ENCODE measurements around the gene DLG2.

GRCh38 chr11:85485902-85486301 is 141.2 kb downstream of the DLG2 start:
- no peak for TF ChIP-seq ZNF384 (IDR thresholded peaks at IDR 0.05; ENCODE audit: low read depth, low read length)
- TF ChIP-seq SIN3A (IDR thresholded peaks at IDR 0.05; ENCODE audit: borderline replicate concordance in 2 of 2, control insufficient read depth in 1 of 2, low read depth in 2 of 2, low read length in 2 of 2), result no peak
- no peak for TF ChIP-seq ZNF609 (CRISPR knock-in tag; IDR thresholded peaks at IDR 0.05; ENCODE audit: borderline replicate concordance)
- no peak for TF ChIP-seq ZBTB34 (CRISPR knock-in tag; IDR thresholded peaks at IDR 0.05)
- TF ChIP-seq SAFB2 (IDR thresholded peaks at IDR 0.05; ENCODE audit: borderline replicate concordance, low read depth, low read length, severe bottlenecking), result no peak
- TF ChIP-seq MYNN (IDR thresholded peaks at IDR 0.05), result no peak
- no peak for TF ChIP-seq MYNN (CRISPR knock-in tag; IDR thresholded peaks at IDR 0.05)

All from K562 (cell line).